RWPE2 (cell line): Measurements from ENCODE around the gene SORL1.

ENCODE experiments used
- ATAC-seq: fragments of 200-7000 bp; cut with Tn5 transposase; 3 replicates; pipeline ENCODE4 v1.9.1; 2021; ENCODE audit warnings: low read depth
- DNase-seq: peaks from one replicate; pipeline ENCODE4 v3.0.0-alpha.2; 2020; ENCODE audit warnings: low spot score
- H3K27ac ChIP-seq: fragments of 450-650 bp; 2 replicates; pipeline ENCODE4 v1.5.1; 2017; ENCODE audit warnings: mild to moderate bottlenecking; ENCODE audit not compliant: poor library complexity, severe bottlenecking
- H3K27me3 ChIP-seq: fragments of 250-450 bp; sonication (Bioruptor Pico); 2 replicates; pipeline ENCODE4 v1.5.1; 2021; ENCODE audit warnings: mild to moderate bottlenecking, moderate library complexity; ENCODE audit not compliant: insufficient read depth, poor library complexity, severe bottlenecking
- H3K36me3 ChIP-seq: fragments of 250-450 bp; sonication (Bioruptor Pico); 2 replicates; pipeline ENCODE4 v1.5.1; 2020; ENCODE audit warnings: low read depth, mild to moderate bottlenecking, moderate library complexity
- H3K4me1 ChIP-seq: fragments of 250-450 bp; sonication (Bioruptor Pico); 2 replicates; pipeline ENCODE4 v1.5.1; 2021; ENCODE audit warnings: mild to moderate bottlenecking, moderate library complexity; ENCODE audit not compliant: insufficient read depth, poor library complexity, severe bottlenecking
- H3K4me3 ChIP-seq: fragments of 250-450 bp; sonication (Bioruptor Pico); 2 replicates; pipeline ENCODE4 v1.5.1; 2021; ENCODE audit warnings: mild to moderate bottlenecking, moderate library complexity; ENCODE audit not compliant: severe bottlenecking
- H3K9me3 ChIP-seq: fragments of 250-450 bp; sonication (Bioruptor Pico); 2 replicates; pipeline ENCODE4 v1.5.1; 2021; ENCODE audit warnings: mild to moderate bottlenecking, moderate library complexity; ENCODE audit not compliant: severe bottlenecking
- TF ChIP-seq, protein P1 (sequence below): fragments of 450-650 bp; IDR thresholded peaks from one replicate; pipeline ENCODE4 v1.5.1; 2017; ENCODE audit warnings: mild to moderate bottlenecking, moderate library complexity; ENCODE audit not compliant: poor library complexity, severe bottlenecking

The SORL1 gene

DNA sequence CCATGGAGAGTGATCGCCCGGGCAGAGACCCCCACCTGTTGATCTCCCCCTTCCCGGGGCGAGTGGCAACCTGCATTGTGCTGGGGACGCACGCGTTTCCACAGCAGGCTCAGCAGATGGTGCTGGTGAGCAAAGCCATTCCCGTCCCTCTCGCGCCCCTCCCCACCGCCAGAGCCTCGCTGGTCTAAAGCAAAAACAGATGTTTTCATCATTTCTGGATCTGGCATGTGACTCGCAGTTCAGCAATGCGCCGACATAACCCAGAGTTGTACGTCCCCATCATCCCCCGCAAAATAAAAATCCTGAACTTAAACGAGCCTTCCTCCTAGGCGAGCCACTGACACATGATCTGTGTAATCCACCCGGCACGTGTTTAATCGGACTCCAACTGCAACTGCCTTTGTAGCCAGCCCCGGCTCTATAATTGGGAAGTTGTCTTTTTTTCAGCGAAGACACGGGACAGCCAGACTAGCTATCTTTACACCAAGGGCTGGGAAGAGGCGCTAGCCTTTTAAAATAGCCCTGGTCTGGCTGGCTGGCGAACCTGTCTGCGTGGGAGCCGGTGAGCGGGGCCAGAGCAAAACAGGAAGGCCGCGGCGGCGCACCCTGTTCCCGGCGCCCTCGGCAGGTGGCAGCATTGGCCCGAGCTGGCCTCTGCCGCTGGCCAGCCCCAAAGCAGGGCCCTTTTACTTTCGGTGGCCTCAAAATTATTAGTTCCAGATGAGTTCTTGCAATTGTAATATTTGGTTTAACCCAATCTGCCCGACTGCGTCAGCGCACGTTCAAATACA is 203.6 kb downstream of the SORL1 start:
- no peaks in the 10 kb centered on the region for H3K9me3 ChIP-seq
- TF ChIP-seq, protein P1, sequence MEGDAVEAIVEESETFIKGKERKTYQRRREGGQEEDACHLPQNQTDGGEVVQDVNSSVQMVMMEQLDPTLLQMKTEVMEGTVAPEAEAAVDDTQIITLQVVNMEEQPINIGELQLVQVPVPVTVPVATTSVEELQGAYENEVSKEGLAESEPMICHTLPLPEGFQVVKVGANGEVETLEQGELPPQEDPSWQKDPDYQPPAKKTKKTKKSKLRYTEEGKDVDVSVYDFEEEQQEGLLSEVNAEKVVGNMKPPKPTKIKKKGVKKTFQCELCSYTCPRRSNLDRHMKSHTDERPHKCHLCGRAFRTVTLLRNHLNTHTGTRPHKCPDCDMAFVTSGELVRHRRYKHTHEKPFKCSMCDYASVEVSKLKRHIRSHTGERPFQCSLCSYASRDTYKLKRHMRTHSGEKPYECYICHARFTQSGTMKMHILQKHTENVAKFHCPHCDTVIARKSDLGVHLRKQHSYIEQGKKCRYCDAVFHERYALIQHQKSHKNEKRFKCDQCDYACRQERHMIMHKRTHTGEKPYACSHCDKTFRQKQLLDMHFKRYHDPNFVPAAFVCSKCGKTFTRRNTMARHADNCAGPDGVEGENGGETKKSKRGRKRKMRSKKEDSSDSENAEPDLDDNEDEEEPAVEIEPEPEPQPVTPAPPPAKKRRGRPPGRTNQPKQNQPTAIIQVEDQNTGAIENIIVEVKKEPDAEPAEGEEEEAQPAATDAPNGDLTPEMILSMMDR: peak; percentile 98
- ATAC-seq: peak; percentile 88
- H3K4me1 ChIP-seq: peaks cover 12% of the 10 kb centered on the region
- no peaks in the 10 kb centered on the region for H3K27me3 ChIP-seq
- H3K4me3 ChIP-seq: peak overlapping the region; percentile 23
- no peaks in the 10 kb centered on the region for H3K36me3 ChIP-seq
- DNase-seq: peak; percentile 77
- H3K27ac ChIP-seq: peak overlapping the region; percentile 84

DNA sequence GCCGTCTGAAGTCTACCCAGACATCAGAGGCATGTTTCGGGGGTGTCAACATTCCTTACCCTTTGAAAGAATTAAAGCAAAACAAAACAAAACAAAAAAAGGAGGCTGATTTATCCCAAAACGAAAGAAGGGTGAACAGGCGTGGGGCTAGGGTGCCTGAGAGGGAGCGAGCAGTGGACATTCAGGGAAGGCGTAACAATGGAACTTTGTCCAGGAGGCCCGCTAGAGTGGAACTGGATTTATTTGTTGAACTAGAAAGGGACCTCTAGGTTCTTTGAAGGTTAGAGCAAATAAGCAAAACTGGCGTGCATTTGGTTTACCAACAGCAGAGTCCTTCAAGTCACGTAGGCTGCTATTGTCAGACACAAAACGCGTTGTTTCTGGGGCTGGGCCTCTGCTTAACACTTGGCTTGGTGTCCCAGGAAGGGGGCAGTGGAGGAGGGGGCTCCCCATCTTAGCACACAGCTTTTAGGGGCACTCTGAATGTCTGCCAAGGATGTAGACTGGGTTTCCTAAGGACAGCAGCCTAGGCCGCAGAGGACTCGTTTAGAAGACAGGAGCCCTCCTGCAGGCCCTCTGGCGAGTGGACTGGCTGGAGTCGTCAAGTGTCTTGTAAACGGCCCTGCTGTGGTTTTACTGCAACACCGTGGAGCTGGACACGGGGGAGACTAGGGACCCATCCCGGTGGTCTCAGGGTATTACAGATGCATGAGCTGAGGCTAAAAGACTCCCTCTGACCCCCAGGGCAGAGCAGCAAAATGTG is 204.4 kb downstream of the SORL1 start:
- H3K4me3 ChIP-seq: no peak overlapping the region
- TF ChIP-seq, protein P1: peak; percentile 66
- DNase-seq (no peak), ATAC-seq (no peak)
- no peaks in the 10 kb centered on the region for H3K27me3 ChIP-seq
- no peaks in the 10 kb centered on the region for H3K9me3 ChIP-seq
- H3K27ac ChIP-seq: peak overlapping the region; percentile 84
- H3K4me1 ChIP-seq: peaks cover 12% of the 10 kb centered on the region
- H3K36me3 ChIP-seq: no peaks in the 10 kb centered on the region

DNA sequence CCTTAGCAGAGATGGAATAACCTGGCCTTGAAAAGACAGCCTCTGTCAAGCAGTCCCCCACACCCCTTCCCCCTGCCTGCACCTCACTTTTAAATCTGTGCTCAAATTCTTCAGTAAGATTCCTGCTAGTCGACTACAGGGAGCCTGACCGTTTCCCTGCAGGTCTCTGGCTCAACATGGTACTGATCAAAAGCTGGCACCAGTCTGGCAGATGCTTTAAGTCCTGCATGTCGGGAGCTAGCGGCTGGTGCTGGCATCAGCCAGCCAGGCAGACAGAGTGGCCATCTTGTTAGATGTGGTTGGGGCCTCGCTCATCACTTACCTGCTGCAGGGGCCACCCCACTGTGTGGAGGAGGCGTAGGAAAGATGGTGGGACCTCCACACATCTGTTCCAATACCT is 205.0 kb downstream of the SORL1 start:
- no peaks in the 10 kb centered on the region for H3K9me3 ChIP-seq
- TF ChIP-seq, protein P1: no peak
- H3K27ac ChIP-seq: no peak overlapping the region
- DNase-seq (no peak), ATAC-seq (no peak)
- H3K4me3 ChIP-seq: no peak overlapping the region
- H3K4me1 ChIP-seq: peaks cover 12% of the 10 kb centered on the region
- no peaks in the 10 kb centered on the region for H3K36me3 ChIP-seq
- no peaks in the 10 kb centered on the region for H3K27me3 ChIP-seq

DNA sequence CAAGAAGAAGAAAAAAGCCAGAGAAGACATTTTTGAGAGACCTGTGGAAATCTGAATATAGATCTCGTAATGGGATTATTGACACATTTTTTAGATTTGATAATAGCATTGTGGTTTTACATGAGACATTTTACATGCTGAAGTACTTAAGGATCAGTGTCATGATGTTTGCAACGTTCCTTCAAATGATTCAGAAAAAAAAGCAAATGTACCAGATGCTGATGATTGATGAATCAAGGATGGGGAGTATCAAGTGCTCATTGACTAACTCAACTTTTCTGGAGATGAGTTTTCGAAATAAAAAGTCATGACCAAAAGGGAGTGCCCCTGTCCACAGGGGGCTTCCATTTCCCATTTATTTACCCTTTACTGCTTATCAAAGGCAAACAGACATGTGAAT is 207.7 kb downstream of the SORL1 start:
- ATAC-seq (no peak), DNase-seq (no peak)
- Histone ChIP-seq H3K36me3 (no peaks in the 10 kb centered on the region), H3K4me1 (peaks cover 9% of the 10 kb centered on the region), H3K27me3 (no peaks in the 10 kb centered on the region), H3K9me3 (no peaks in the 10 kb centered on the region), H3K4me3 (no peak overlapping the region), H3K27ac (no peak overlapping the region)
- TF ChIP-seq, protein P1: no peak
